NCI-H2196 treated with DMSO at 0.1 percent for 48 hours (cell line): ENCODE measurements around the gene SCCPDH.
"Not testable (repeated sequence)": the region's sequence is repeated elsewhere in the genome, so short reads cannot be mapped to it uniquely, and the experiment has no call there.

ENCODE experiments used
- DNase-seq: peaks from one replicate; lab custom pipeline; 2025; ENCODE audit not compliant: unreplicated experiment; lab: John Stamatoyannopoulos, UW

SCCPDH gene

GRCh38 chr1:246724016-246724730 is at the start of gene SCCPDH:
SCCPDH (plus strand) TSS chr1:246724409; CDS start chr1:246724423, 14 bp downstream.
- peak; percentile 1 for DNase-seq

GRCh38 chr1:246677842-246678241 is 46.4 kb upstream of the SCCPDH start:
- no peak for DNase-seq

- DNase-seq: no peak
Measured at GRCh38 chr1:246678816-246679793, 45.1 kb upstream of the SCCPDH start.

- no peak for DNase-seq
Measured at GRCh38 chr1:246679794-246680177, 44.4 kb upstream of the SCCPDH start.

GRCh38 chr1:246680190-246680589 is 44.0 kb upstream of the SCCPDH start:
- DNase-seq: no peak

- no peak for DNase-seq
Measured at GRCh38 chr1:246680696-246681130, 43.5 kb upstream of the SCCPDH start.

GRCh38 chr1:246681900-246682895 is 42.0 kb upstream of the SCCPDH start:
- DNase-seq: no peak

GRCh38 chr1:246683521-246683920 is 40.7 kb upstream of the SCCPDH start:
- no peak for DNase-seq

GRCh38 chr1:246687002-246687401 is 37.2 kb upstream of the SCCPDH start:
- DNase-seq: no peak

GRCh38 chr1:246689409-246690008 is 34.7 kb upstream of the SCCPDH start:
- peak; percentile 31 for DNase-seq

GRCh38 chr1:246690100-246690499 is 34.1 kb upstream of the SCCPDH start:
- no peak for DNase-seq

- no peak for DNase-seq
Measured at GRCh38 chr1:246691622-246692495, 32.4 kb upstream of the SCCPDH start.

- DNase-seq: not testable (repeated sequence)
Measured at GRCh38 chr1:246694213-246694895, 29.9 kb upstream of the SCCPDH start.

- DNase-seq: no peak
Measured at GRCh38 chr1:246695136-246695535, 29.1 kb upstream of the SCCPDH start.

- DNase-seq: no peak
Measured at GRCh38 chr1:246695666-246696065, 28.5 kb upstream of the SCCPDH start.

GRCh38 chr1:246698466-246699094 is 25.6 kb upstream of the SCCPDH start:
- no peak for DNase-seq

- peak; percentile 34 for DNase-seq
Measured at GRCh38 chr1:246699095-246699735, 25.0 kb upstream of the SCCPDH start.

- no peak for DNase-seq
Measured at GRCh38 chr1:246703581-246703980, 20.6 kb upstream of the SCCPDH start.
